IMR-90 (cell line): ENCODE data around the gene CYP2E1. TPM values are rescaled to one million over a fixed set of nuclear protein-coding genes. Genes with fewer than 3 reads are reported as not detected.
"Not testable (repeated sequence)": the region's sequence is repeated elsewhere in the genome, so short reads cannot be mapped to it uniquely, and the experiment has no call there.

Source experiments
- ATAC-seq: fragments of 200-7000 bp; cut with Tn5 transposase; 2 replicates; pipeline ENCODE4 v1.9.1; 2020; ENCODE audit warnings: low read depth, mild to moderate bottlenecking, moderate library complexity
- BruUV-seq: library from RNA; stranded (reverse); fragments of 400-500 nt; replicated peaks from 2 replicates; lab custom pipeline; 2021; lab: Mats Ljungman, UMichigan
- CTCF ChIA-PET: fragments of 300-600 bp; formaldehyde crosslinking; extraction: SDS; loops from one replicate; lab custom pipeline; 2021; ENCODE audit warnings: antibody characterized with exemption; lab: Yijun Ruan, JAX
- POLR2A ChIA-PET: fragments of 300-600 bp; sonication (Branson Sonifier 250); formaldehyde crosslinking; loops from one replicate; lab custom pipeline; 2022; ENCODE audit warnings: antibody characterized with exemption; ENCODE audit not compliant: unreplicated experiment; lab: Charles Lee
- DNase-seq: peaks from one replicate; pipeline ENCODE4 v3.0.0; 2013
- H2AFZ ChIP-seq: replicated peaks from 2 replicates; pipeline ENCODE3; 2013; ENCODE audit warnings: low read length, mild to moderate bottlenecking; ENCODE audit not compliant: poor library complexity
- H2AK5ac ChIP-seq: 2 replicates; pipeline ENCODE4 v1.6.1; 2013; ENCODE audit warnings: low read depth, low read length, inconsistent platforms
- H2AK9ac ChIP-seq: replicated peaks from 2 replicates; pipeline ENCODE3; 2013; ENCODE audit warnings: mild to moderate bottlenecking, low read depth, low read length, moderate library complexity; ENCODE audit not compliant: poor library complexity
- H2BK120ac ChIP-seq: 2 replicates; pipeline ENCODE4 v1.6.1; 2013; ENCODE audit warnings: low read depth, low read length, inconsistent platforms
- H2BK15ac ChIP-seq: 3 replicates; pipeline ENCODE4 v1.6.1; 2013; ENCODE audit warnings: low read depth, low read length, inconsistent platforms
- H2BK20ac ChIP-seq: 2 replicates; pipeline ENCODE4 v1.6.1; 2013; ENCODE audit warnings: low read depth, mild to moderate bottlenecking, inconsistent platforms, low read length, moderate library complexity
- H2BK5ac ChIP-seq: 2 replicates; pipeline ENCODE4 v1.6.1; 2013; ENCODE audit warnings: mild to moderate bottlenecking, low read depth, low read length, inconsistent platforms; ENCODE audit not compliant: poor library complexity, severe bottlenecking
- H3K14ac ChIP-seq: replicated peaks from 2 replicates; pipeline ENCODE4 v1.6.1; 2013; ENCODE audit warnings: low read depth, low read length, inconsistent platforms
- H3K18ac ChIP-seq: 2 replicates; pipeline ENCODE4 v1.6.1; 2013; ENCODE audit warnings: low read depth, low read length, control low read depth
- H3K23ac ChIP-seq: 2 replicates; pipeline ENCODE4 v1.6.1; 2013; ENCODE audit warnings: low read depth, low read length, inconsistent platforms
- H3K27ac ChIP-seq: 2 replicates; pipeline ENCODE4 v1.5.1; 2013; ENCODE audit warnings: mild to moderate bottlenecking, control low read depth, low read length; ENCODE audit not compliant: insufficient read depth
- H3K27me3 ChIP-seq: 2 replicates; pipeline ENCODE4 v1.6.1; 2013; ENCODE audit warnings: low read length; ENCODE audit not compliant: control insufficient read depth, insufficient read depth
- H3K36me3 ChIP-seq: 2 replicates; pipeline ENCODE4 v1.6.1; 2013; ENCODE audit warnings: low read length, mixed read lengths; ENCODE audit not compliant: control insufficient read depth, insufficient read depth
- H3K4ac ChIP-seq: 2 replicates; pipeline ENCODE4 v1.6.1; 2013; ENCODE audit warnings: low read depth, low read length, inconsistent platforms
- H3K4me1 ChIP-seq: 2 replicates; pipeline ENCODE4 v1.6.1; 2013; ENCODE audit warnings: low read length, mixed read lengths; ENCODE audit not compliant: control insufficient read depth, insufficient read depth
- H3K4me2 ChIP-seq: 2 replicates; pipeline ENCODE4 v1.6.1; 2013; ENCODE audit warnings: low read depth, mild to moderate bottlenecking, control low read depth, low read length, moderate library complexity
- H3K4me3 ChIP-seq: 2 replicates; pipeline ENCODE4 v1.5.1; 2013; ENCODE audit warnings: low read depth, mild to moderate bottlenecking, control low read depth, low read length, moderate library complexity; ENCODE audit not compliant: insufficient read depth
- H3K56ac ChIP-seq: 2 replicates; pipeline ENCODE4 v1.6.1; 2013; ENCODE audit warnings: low read length, inconsistent platforms; ENCODE audit not compliant: insufficient read depth; ENCODE audit errors: extremely low read depth
- H3K79me1 ChIP-seq, 2 experiments: 2 replicates each; pipeline ENCODE4 v1.6.1; 2013; ENCODE audit warnings: low read length in 2 of 2, inconsistent platforms in 1 of 2, low read depth in 1 of 2
- H3K9ac ChIP-seq: 2 replicates; pipeline ENCODE4 v1.6.1; 2013; ENCODE audit warnings: low read depth, low read length, control low read depth
- H3K9me1 ChIP-seq: 2 replicates; pipeline ENCODE4 v1.6.1; 2013; ENCODE audit warnings: low read length, inconsistent platforms; ENCODE audit not compliant: insufficient read depth
- H3K9me3 ChIP-seq: 2 replicates; pipeline ENCODE4 v1.6.1; 2013; ENCODE audit warnings: low read length; ENCODE audit not compliant: control insufficient read depth, insufficient read depth
- H4K20me1 ChIP-seq: 2 replicates; pipeline ENCODE4 v1.6.1; 2013; ENCODE audit warnings: low read length, inconsistent platforms; ENCODE audit not compliant: insufficient read depth
- H4K5ac ChIP-seq: 2 replicates; pipeline ENCODE4 v1.6.1; 2013; ENCODE audit warnings: mild to moderate bottlenecking, low read depth, low read length, control low read depth
- H4K8ac ChIP-seq, 2 experiments: 2 replicates each; pipeline ENCODE4 v1.6.1; 2013; ENCODE audit warnings: low read depth in 2 of 2, low read length in 2 of 2, control low read depth in 1 of 2, inconsistent platforms in 1 of 2
- H4K91ac ChIP-seq: 2 replicates; pipeline ENCODE4 v1.6.1; 2013; ENCODE audit warnings: low read depth, low read length, inconsistent platforms; ENCODE audit not compliant: insufficient read depth
- CEBPB ChIP-seq: IDR thresholded peaks from 2 replicates; pipeline ENCODE4 v1.6.1; 2012; ENCODE audit warnings: low read depth, low read length, improper control_type of control experiment
- ELK1 ChIP-seq: fragments of 150-350 bp; IDR thresholded peaks from 2 replicates; pipeline ENCODE4 v1.6.1; 2016; ENCODE audit warnings: low read depth, mild to moderate bottlenecking, low read length, moderate library complexity, borderline replicate concordance
- MAFK ChIP-seq: IDR thresholded peaks from 2 replicates; pipeline ENCODE4 v1.6.1; 2012; ENCODE audit warnings: low read depth, low read length, improper control_type of control experiment
- SMC3 ChIP-seq: fragments of 150-350 bp; IDR thresholded peaks from 2 replicates; pipeline ENCODE4 v1.6.1; 2016; ENCODE audit warnings: low read depth, mild to moderate bottlenecking, antibody characterized with exemption, low read length, moderate library complexity
- WGBS, 2 experiments: methylation state at CpG; one replicate each; pipeline versions ENCODE4 v1.1.5 to v1.1.7; 2013; ENCODE audit warnings: missing lambda C conversion rate in 2 of 2; ENCODE audit not compliant: insufficient read length in 1 of 2; ENCODE audit errors: extremely low coverage in 2 of 2; 5-methylcytosine and 5-hydroxymethylcytosine counted together
- dilution Hi-C: fragments of 300-500 bp; cut with HindIII; formaldehyde crosslinking; loops from one replicate; pipeline ENCODE4 v1.14.3; 2018; ENCODE audit warnings: low sequenced_read_pairs; ENCODE audit not compliant: unreplicated experiment
- in situ Hi-C: fragments of 300-500 bp; cut with MboI; formaldehyde crosslinking; loops from 3 replicates; pipeline ENCODE4 v1.14.3; 2019; ENCODE audit warnings: low sequenced_read_pairs, inconsistent platforms, mixed read lengths
- intact Hi-C: fragments of 100-400 bp; cut with micrococcal nuclease; formaldehyde crosslinking; loops from 2 replicates; pipeline ENCODE4 v1.10.0; 2022
- polyA plus RNA-seq, 3 experiments: library from polyadenylated mRNA; depleted of rRNA; stranded (reverse); fragments of >200 nt; gene quantifications; 2 replicates each; pipeline ENCODE4 v1.2.3, GENCODE V29; 2012; ENCODE audit warnings: low replicate concordance in 1 of 3
- total RNA-seq: library from RNA; depleted of rRNA; stranded (reverse); fragments of >200 nt; gene quantifications from 2 replicates; pipeline ENCODE4 v1.2.3, GENCODE V29; 2012

The CYP2E1 gene
- total and polyA plus RNA-seq, 2 of the 4 experiments (the other 2 are of a cell fraction) = 0.36 to 1.7 TPM

GRCh38 chr10:133568287-133568614, 41.1 kb downstream of the CYP2E1 start:
- Histone ChIP-seq H3K36me3 (no peaks in the 10 kb centered on the region), H2AK9ac (no peak overlapping the region), H3K9me3 (peaks cover 23% of the 10 kb centered on the region), H4K20me1 (no peaks in the 10 kb centered on the region), H2BK20ac (no peak overlapping the region), H3K4ac (no peak overlapping the region), H3K14ac (no peak overlapping the region), H2BK120ac (no peak overlapping the region), H4K5ac (no peak overlapping the region), H3K9ac (no peak overlapping the region), H2AFZ (no peak overlapping the region), H4K91ac (no peak overlapping the region), H3K9me1 (no peaks in the 10 kb centered on the region), H2AK5ac (no peak overlapping the region), H3K27me3 (no peaks in the 10 kb centered on the region), H3K4me1 (no peaks in the 10 kb centered on the region), H2BK15ac (no peak overlapping the region), H3K23ac (no peak overlapping the region), H2BK5ac (no peak overlapping the region), H3K4me3 (no peak overlapping the region), H4K8ac (no peak overlapping the region), H3K27ac (no peak overlapping the region), H3K4me2 (no peak overlapping the region), H3K56ac (no peak overlapping the region), H3K18ac (no peak overlapping the region), H3K79me1 (no peaks in the 10 kb centered on the region)
- no TSS peak for BruUV-seq
- no peak for DNase-seq
- intact Hi-C loops (no loop called here), dilution Hi-C loops (no loop called here), in situ Hi-C loops (no loop called here)
- ChIA-PET CTCF (no interaction called here), POLR2A (no interaction called here)
- no peak for ATAC-seq
- TF ChIP-seq CEBPB (no peak), MAFK (no peak), SMC3 (no peak), ELK1 (no peak)
- 93% methylated on average over 7 of the region's 22 CpGs; no CpG with 5 or more reads in 1 of the 2 experiments for WGBS, 2 experiments

GRCh38 chr10:133568831-133569527, 41.8 kb downstream of the CYP2E1 start:
- H4K8ac ChIP-seq, H3K4ac ChIP-seq, H3K18ac ChIP-seq, H3K79me1 ChIP-seq, DNase-seq, H3K27me3 ChIP-seq, H4K20me1 ChIP-seq, H4K91ac ChIP-seq, H2BK120ac ChIP-seq, H2BK5ac ChIP-seq, H2AK9ac ChIP-seq, H3K4me2 ChIP-seq, in situ Hi-C loops, H3K4me1 ChIP-seq, intact Hi-C loops, H2AFZ ChIP-seq, H2BK15ac ChIP-seq, H3K56ac ChIP-seq, H3K9ac ChIP-seq, BruUV-seq, H3K27ac ChIP-seq, H4K5ac ChIP-seq, H3K36me3 ChIP-seq, H3K23ac ChIP-seq, H3K9me1 ChIP-seq, CTCF ChIA-PET, H3K14ac ChIP-seq, POLR2A ChIA-PET, H2AK5ac ChIP-seq, dilution Hi-C loops, H2BK20ac ChIP-seq: not testable (repeated sequence)
- Histone ChIP-seq H3K4me3 (0 out of 2 replicates have a peak overlapping the region, but pooled peaks have one; percentile 18), H3K9me3 (peaks cover 23% of the 10 kb centered on the region)
- WGBS, 2 experiments = no CpG with 5 or more reads among the region's 80 CpGs
- ATAC-seq = peak; percentile 63
